ENCODE results near the gene BICC1.

DNA sequence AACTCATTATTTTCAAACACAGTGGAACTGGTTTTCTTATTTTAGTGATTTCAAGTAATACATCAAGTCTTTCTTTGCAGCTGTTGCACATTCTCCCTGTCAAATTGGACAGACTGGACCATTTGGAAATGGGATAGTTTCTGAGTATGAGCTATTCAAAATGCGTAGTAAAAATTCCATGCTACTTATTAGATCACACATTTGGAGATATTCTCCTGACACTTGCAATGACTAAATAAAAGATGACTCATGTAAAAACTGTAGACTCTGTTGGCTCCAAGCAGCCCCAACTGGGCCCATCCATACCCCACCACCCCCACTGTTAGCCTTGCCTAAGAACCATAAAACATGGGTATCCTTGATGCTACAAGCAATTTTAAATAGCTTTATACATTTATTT is 25.9 kb upstream of the BICC1 start:
- TF ChIP-seq, protein P1, sequence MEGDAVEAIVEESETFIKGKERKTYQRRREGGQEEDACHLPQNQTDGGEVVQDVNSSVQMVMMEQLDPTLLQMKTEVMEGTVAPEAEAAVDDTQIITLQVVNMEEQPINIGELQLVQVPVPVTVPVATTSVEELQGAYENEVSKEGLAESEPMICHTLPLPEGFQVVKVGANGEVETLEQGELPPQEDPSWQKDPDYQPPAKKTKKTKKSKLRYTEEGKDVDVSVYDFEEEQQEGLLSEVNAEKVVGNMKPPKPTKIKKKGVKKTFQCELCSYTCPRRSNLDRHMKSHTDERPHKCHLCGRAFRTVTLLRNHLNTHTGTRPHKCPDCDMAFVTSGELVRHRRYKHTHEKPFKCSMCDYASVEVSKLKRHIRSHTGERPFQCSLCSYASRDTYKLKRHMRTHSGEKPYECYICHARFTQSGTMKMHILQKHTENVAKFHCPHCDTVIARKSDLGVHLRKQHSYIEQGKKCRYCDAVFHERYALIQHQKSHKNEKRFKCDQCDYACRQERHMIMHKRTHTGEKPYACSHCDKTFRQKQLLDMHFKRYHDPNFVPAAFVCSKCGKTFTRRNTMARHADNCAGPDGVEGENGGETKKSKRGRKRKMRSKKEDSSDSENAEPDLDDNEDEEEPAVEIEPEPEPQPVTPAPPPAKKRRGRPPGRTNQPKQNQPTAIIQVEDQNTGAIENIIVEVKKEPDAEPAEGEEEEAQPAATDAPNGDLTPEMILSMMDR (IDR thresholded peaks at IDR 0.05): no peak
- no peak for TF ChIP-seq POLR2AphosphoS5 (IDR thresholded peaks at IDR 0.05; ENCODE audit: low read depth, low read length)
- TF ChIP-seq, protein P2, sequence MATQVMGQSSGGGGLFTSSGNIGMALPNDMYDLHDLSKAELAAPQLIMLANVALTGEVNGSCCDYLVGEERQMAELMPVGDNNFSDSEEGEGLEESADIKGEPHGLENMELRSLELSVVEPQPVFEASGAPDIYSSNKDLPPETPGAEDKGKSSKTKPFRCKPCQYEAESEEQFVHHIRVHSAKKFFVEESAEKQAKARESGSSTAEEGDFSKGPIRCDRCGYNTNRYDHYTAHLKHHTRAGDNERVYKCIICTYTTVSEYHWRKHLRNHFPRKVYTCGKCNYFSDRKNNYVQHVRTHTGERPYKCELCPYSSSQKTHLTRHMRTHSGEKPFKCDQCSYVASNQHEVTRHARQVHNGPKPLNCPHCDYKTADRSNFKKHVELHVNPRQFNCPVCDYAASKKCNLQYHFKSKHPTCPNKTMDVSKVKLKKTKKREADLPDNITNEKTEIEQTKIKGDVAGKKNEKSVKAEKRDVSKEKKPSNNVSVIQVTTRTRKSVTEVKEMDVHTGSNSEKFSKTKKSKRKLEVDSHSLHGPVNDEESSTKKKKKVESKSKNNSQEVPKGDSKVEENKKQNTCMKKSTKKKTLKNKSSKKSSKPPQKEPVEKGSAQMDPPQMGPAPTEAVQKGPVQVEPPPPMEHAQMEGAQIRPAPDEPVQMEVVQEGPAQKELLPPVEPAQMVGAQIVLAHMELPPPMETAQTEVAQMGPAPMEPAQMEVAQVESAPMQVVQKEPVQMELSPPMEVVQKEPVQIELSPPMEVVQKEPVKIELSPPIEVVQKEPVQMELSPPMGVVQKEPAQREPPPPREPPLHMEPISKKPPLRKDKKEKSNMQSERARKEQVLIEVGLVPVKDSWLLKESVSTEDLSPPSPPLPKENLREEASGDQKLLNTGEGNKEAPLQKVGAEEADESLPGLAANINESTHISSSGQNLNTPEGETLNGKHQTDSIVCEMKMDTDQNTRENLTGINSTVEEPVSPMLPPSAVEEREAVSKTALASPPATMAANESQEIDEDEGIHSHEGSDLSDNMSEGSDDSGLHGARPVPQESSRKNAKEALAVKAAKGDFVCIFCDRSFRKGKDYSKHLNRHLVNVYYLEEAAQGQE (IDR thresholded peaks at IDR 0.05; ENCODE audit: insufficient read depth in 1 of 2, low read depth in 2 of 2, low read length in 1 of 2): no peak
